DND-41 (cell line): ENCODE data around the gene LRRC55.

Experiments
- ATAC-seq: fragments of 200-7000 bp; cut with Tn5 transposase; 3 replicates; pipeline ENCODE4 v1.9.1; 2021; ENCODE audit warnings: low read depth; ENCODE audit not compliant: insufficient read depth
- DNase-seq: peaks from one replicate; pipeline ENCODE4 v3.0.0-alpha.2; 2020
- H2AFZ ChIP-seq: 2 replicates; pipeline ENCODE4 v1.6.0; 2012; ENCODE audit warnings: low read depth, low read length
- H3K27ac ChIP-seq: 2 replicates; pipeline ENCODE4 v1.5.1; 2012; ENCODE audit warnings: low read length, inconsistent platforms
- H3K27me3 ChIP-seq: fragments of 200-600 bp; sonication (generic); 2 replicates; pipeline ENCODE4 v1.6.0; 2012; ENCODE audit warnings: low read length, mild to moderate bottlenecking, inconsistent platforms; ENCODE audit not compliant: insufficient read depth, poor library complexity
- H3K36me3 ChIP-seq: 2 replicates; pipeline ENCODE4 v1.5.1; 2012; ENCODE audit warnings: low read length, inconsistent platforms; ENCODE audit not compliant: insufficient read depth
- H3K4me1 ChIP-seq: 2 replicates; pipeline ENCODE4 v1.5.1; 2012; ENCODE audit warnings: mild to moderate bottlenecking, low read length; ENCODE audit not compliant: insufficient read depth
- H3K4me2 ChIP-seq: 2 replicates; pipeline ENCODE4 v1.6.0; 2012; ENCODE audit warnings: mild to moderate bottlenecking, moderate library complexity, low read length, inconsistent platforms; ENCODE audit not compliant: insufficient read depth
- H3K4me3 ChIP-seq, 2 experiments: fragments of 200-600 bp in 1 of 2; shearing (Covaris generic) in 1 of 2; 2 replicates each; pipeline ENCODE4 v1.5.1; 2012 to 2016; ENCODE audit warnings: inconsistent platforms in 2 of 2, low read length in 2 of 2, mild to moderate bottlenecking in 2 of 2, low read depth in 1 of 2, moderate library complexity in 1 of 2
- H3K79me2 ChIP-seq: 2 replicates; pipeline ENCODE4 v1.6.0; 2012; ENCODE audit warnings: low read length, inconsistent platforms; ENCODE audit not compliant: insufficient read depth
- H3K9ac ChIP-seq: 2 replicates; pipeline ENCODE4 v1.6.0; 2012; ENCODE audit warnings: low read depth, mild to moderate bottlenecking, inconsistent platforms, low read length, moderate library complexity
- H3K9me3 ChIP-seq: 2 replicates; pipeline ENCODE4 v1.5.1; 2012; ENCODE audit warnings: low read length, moderate library complexity, mild to moderate bottlenecking, inconsistent platforms; ENCODE audit not compliant: insufficient read depth, severe bottlenecking
- H4K20me1 ChIP-seq: 2 replicates; pipeline ENCODE4 v1.6.0; 2012; ENCODE audit warnings: low read length; ENCODE audit not compliant: insufficient read depth
- EZH2 ChIP-seq: IDR thresholded peaks from 3 replicates; pipeline ENCODE4 v1.6.1; 2012; ENCODE audit warnings: borderline replicate concordance, low read depth, mild to moderate bottlenecking, moderate library complexity, low read length, inconsistent platforms; ENCODE audit not compliant: severe bottlenecking
- TF ChIP-seq, protein P1 (sequence below): IDR thresholded peaks from 2 replicates; pipeline ENCODE4 v1.5.1; 2012; ENCODE audit warnings: borderline replicate concordance, low read length, moderate library complexity, mild to moderate bottlenecking; ENCODE audit not compliant: poor library complexity, severe bottlenecking; ENCODE audit errors: extremely low read depth

The LRRC55 gene

DNA sequence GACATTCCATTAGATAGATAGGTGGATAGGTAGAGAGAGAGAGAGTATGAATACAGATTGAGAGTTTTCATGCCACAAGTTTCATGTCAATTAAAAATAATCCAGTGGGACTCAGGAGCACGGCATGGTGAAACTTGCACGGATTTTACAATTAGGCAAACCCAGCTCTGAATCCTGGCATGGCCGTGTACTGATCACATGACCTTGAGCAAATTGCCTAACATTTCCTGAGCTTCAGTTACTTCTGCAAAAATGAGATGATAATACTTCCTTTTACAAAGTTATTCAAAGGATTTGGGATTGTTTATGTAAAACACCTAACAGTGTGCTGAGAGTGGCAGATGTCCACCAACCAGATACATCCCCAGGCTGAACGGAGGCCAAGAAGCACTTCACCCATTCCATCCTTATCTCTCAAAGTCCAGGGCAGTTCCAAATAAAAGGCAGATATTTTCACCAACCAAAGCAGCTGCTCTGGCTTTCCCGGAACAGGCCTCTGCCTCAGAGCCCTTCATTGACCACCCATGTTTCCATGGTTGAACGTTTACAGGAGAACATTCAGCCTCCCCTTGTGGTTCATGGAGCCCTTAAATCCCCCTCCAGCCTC, 37.4 kb downstream of the LRRC55 start:
- Histone ChIP-seq H3K4me2 (no peak overlapping the region), H3K27ac (no peak overlapping the region), H3K79me2 (no peaks in the 10 kb centered on the region), H3K9ac (no peak overlapping the region), H3K9me3 (no peaks in the 10 kb centered on the region), H4K20me1 (no peaks in the 10 kb centered on the region), H3K4me1 (no peaks in the 10 kb centered on the region), H3K27me3 (peaks cover 4% of the 10 kb centered on the region), H3K36me3 (no peaks in the 10 kb centered on the region), H2AFZ (no peak overlapping the region), H3K4me3 (no peak overlapping the region)
- TF ChIP-seq, protein P1, sequence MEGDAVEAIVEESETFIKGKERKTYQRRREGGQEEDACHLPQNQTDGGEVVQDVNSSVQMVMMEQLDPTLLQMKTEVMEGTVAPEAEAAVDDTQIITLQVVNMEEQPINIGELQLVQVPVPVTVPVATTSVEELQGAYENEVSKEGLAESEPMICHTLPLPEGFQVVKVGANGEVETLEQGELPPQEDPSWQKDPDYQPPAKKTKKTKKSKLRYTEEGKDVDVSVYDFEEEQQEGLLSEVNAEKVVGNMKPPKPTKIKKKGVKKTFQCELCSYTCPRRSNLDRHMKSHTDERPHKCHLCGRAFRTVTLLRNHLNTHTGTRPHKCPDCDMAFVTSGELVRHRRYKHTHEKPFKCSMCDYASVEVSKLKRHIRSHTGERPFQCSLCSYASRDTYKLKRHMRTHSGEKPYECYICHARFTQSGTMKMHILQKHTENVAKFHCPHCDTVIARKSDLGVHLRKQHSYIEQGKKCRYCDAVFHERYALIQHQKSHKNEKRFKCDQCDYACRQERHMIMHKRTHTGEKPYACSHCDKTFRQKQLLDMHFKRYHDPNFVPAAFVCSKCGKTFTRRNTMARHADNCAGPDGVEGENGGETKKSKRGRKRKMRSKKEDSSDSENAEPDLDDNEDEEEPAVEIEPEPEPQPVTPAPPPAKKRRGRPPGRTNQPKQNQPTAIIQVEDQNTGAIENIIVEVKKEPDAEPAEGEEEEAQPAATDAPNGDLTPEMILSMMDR = no peak
- TF ChIP-seq EZH2 = no peak
- ATAC-seq (no peak), DNase-seq (no peak)

DNA sequence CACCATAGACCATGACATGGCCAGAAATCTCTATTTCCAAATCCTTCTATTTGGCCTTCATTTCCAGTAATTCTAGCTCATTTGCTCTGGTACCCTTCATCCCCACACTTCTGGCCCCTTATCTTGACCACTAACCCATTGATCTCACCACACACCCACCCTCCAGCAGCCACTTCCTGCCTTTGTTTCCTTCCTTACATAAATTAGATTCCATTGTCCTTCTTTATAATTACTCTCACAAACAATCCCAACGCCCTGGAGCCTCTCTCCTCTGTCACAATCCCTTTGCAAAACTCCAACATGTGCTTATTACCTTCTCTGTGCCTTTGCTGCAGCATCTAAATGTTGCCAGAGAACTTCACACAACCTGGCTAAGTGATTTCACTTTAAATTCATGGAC, 40.5 kb downstream of the LRRC55 start:
- ATAC-seq = no peak

DNA sequence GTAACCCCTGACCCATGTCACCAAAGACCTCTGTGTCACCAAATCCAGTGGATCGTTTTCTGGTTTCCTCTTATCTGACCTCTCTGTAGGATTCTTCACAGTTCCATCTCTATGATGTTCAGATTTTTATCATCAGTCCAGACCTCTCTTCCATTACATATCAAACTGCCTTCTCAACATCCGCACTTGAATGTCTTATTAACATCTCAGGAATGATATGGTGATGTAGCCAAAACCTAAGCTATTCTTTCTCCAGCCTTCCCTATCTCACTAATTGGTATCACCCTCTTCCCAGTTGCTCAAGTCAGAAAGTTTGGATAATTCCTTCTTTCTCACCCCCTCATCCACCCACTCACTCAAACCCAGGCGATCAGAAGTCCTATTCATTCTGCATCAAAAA, 41.8 kb downstream of the LRRC55 start:
- no peaks in the 10 kb centered on the region for H4K20me1 ChIP-seq
- no peaks in the 10 kb centered on the region for H3K27me3 ChIP-seq
- TF ChIP-seq, protein P1 = no peak
- no peak for TF ChIP-seq EZH2
- no peaks in the 10 kb centered on the region for H3K4me1 ChIP-seq
- no peak for ATAC-seq
- H2AFZ ChIP-seq = no peak overlapping the region
- no peak overlapping the region for H3K27ac ChIP-seq
- no peak overlapping the region for H3K9ac ChIP-seq
- no peaks in the 10 kb centered on the region for H3K9me3 ChIP-seq
- no peak for DNase-seq
- no peak overlapping the region for H3K4me3 ChIP-seq
- no peaks in the 10 kb centered on the region for H3K79me2 ChIP-seq
- H3K4me2 ChIP-seq = no peak overlapping the region
- H3K36me3 ChIP-seq = no peaks in the 10 kb centered on the region

More for the DNA sequence above, 40.5 kb downstream of the LRRC55 start:
- H3K27me3 ChIP-seq = no peaks in the 10 kb centered on the region
- H3K4me3 ChIP-seq = no peak overlapping the region
- H2AFZ ChIP-seq = no peak overlapping the region
- H3K4me2 ChIP-seq = no peak overlapping the region
- H3K9ac ChIP-seq = no peak overlapping the region
- no peak overlapping the region for H3K27ac ChIP-seq
- TF ChIP-seq EZH2 = no peak
- TF ChIP-seq, protein P1 = no peak
- no peaks in the 10 kb centered on the region for H4K20me1 ChIP-seq
- H3K79me2 ChIP-seq = no peaks in the 10 kb centered on the region
- no peaks in the 10 kb centered on the region for H3K9me3 ChIP-seq
- H3K4me1 ChIP-seq = no peaks in the 10 kb centered on the region
- H3K36me3 ChIP-seq = no peaks in the 10 kb centered on the region
- no peak for DNase-seq

DNA sequence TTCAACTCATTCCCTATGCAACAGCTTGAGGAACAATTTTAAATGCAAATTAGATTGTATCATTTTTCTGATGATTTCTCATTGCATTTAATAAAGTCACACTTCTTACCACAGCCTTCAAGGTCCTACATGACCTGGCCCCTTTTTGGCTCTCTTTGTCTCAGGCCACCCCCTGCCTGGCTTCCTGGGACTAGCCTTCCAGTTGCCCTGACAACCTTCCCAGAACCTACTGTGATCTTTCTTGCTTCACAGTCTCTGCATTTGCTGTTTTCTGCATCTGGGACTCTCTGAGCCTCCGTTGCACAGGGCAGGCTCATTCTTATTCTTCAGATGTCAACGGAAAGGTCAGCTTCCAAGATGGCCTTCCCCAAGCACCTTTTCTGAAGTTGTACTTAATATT, 42.4 kb downstream of the LRRC55 start:
- no peak overlapping the region for H2AFZ ChIP-seq
- H3K9ac ChIP-seq = no peak overlapping the region
- H3K27me3 ChIP-seq = no peaks in the 10 kb centered on the region
- H3K4me2 ChIP-seq = no peak overlapping the region
- no peak for ATAC-seq
- H3K36me3 ChIP-seq = no peaks in the 10 kb centered on the region
- H4K20me1 ChIP-seq = no peaks in the 10 kb centered on the region
- no peaks in the 10 kb centered on the region for H3K9me3 ChIP-seq
- H3K4me3 ChIP-seq = no peak overlapping the region
- H3K4me1 ChIP-seq = no peaks in the 10 kb centered on the region
- no peak overlapping the region for H3K27ac ChIP-seq
- TF ChIP-seq EZH2 = no peak
- TF ChIP-seq, protein P1 = no peak
- H3K79me2 ChIP-seq = no peaks in the 10 kb centered on the region
- DNase-seq = no peak
